Activated CD8-positive, alpha-beta T cell treated with anti-CD3 and anti-CD28 coated beads for 36 hours (primary cell): ENCODE results near the gene MCOLN3. TPM values are rescaled to one million over a fixed set of nuclear protein-coding genes. Genes with fewer than 3 reads are reported as not detected.
"Not testable (repeated sequence)": the region's sequence is repeated elsewhere in the genome, so short reads cannot be mapped to it uniquely, and the experiment has no call there.

ENCODE experiments used
- ATAC-seq: fragments of 200-7000 bp; cut with Tn5 transposase; one replicate; pipeline ENCODE4 v1.10.0; 2021; ENCODE audit warnings: mild to moderate bottlenecking, moderate library complexity
- CTCF ChIA-PET: fragments of 350-600 bp; sonication (Branson Sonifier 250); formaldehyde crosslinking; loops from one replicate; lab custom pipeline; 2021; ENCODE audit warnings: antibody characterized with exemption; lab: Charles Lee
- POLR2A ChIA-PET: fragments of 350-600 bp; sonication (Branson Sonifier 250); formaldehyde crosslinking; loops from one replicate; lab custom pipeline; 2021; ENCODE audit warnings: antibody characterized with exemption; lab: Charles Lee
- DNase-seq: peaks from one replicate; pipeline ENCODE4 v3.0.0-alpha.2; 2020
- H3K27ac Mint-ChIP-seq: one replicate; pipeline ENCODE4 v1.8.0; 2021; ENCODE audit warnings: mild to moderate bottlenecking, mixed read lengths
- H3K27me3 Mint-ChIP-seq: one replicate; pipeline ENCODE4 v1.8.0; 2021; ENCODE audit warnings: mixed read lengths
- H3K36me3 Mint-ChIP-seq: one replicate; pipeline ENCODE4 v1.8.0; 2021; ENCODE audit warnings: low read depth, mixed read lengths
- H3K4me1 Mint-ChIP-seq: one replicate; pipeline ENCODE4 v1.8.0; 2021; ENCODE audit warnings: low read depth, mixed read lengths
- H3K4me3 Mint-ChIP-seq: one replicate; pipeline ENCODE4 v1.8.0; 2021; ENCODE audit warnings: mild to moderate bottlenecking, moderate library complexity, mixed read lengths
- H3K9me3 Mint-ChIP-seq: one replicate; pipeline ENCODE4 v1.8.0; 2021; ENCODE audit warnings: mixed read lengths
- CTCF ChIP-seq: fragments of 200-600 bp; IDR thresholded peaks from one replicate; pipeline ENCODE4 v1.8.0; 2022; ENCODE audit warnings: antibody characterized with exemption, mild to moderate bottlenecking
- intact Hi-C: fragments of 100-400 bp; cut with micrococcal nuclease; formaldehyde crosslinking; loops from one replicate; pipeline ENCODE4 v1.10.0; 2022
- total RNA-seq, 2 experiments: library from RNA; stranded (reverse); gene quantifications; one replicate each; pipeline ENCODE4 v1.2.3, GENCODE V29; 2021

The MCOLN3 gene
- total RNA-seq, 2 experiments from 2014 or later: 0.25 to 0.29 TPM

DNA sequence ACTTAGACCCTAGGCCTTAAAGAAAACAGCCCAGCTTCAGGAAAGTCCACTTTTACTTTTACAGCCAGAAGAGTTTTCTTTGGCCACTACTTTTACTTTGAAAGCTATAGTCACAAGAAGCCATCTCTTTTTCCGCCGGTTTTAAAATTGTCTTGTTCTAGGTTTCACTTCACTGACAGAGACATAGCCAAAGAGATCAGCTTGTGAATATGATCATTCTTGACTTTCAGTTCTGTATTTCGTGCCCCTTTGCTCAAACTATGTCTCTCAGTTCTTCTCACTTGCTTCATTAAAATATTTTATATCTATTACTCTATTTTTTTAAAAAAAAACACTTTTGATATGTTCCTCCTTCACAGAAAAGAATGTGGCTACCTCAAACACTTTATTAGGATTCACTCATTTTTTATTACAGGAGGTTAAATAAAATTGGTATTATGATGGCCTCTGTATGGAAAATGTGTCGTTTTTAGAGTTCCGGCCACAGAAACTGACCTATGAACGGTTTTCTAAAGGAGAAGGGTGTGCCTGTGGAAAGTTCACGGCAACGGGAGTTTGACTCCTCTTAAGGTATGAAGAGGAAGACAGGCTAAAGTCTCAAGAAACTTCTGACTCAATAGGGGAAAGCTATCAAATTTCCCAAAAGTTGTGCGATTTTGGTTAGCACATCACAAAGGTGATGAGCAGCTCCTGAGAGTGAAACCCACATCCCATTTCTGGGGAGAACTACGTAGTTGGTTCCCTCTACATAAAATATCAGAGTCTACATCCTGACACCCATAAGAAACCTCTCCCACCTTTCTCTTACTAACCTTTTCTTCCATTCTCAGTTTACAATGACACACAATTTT, 52.6 kb downstream of the MCOLN3 start:
- H3K36me3 Mint-ChIP-seq: peaks cover 10% of the 10 kb centered on the region
- POLR2A ChIA-PET: interaction anchor here (1.1 to 1.6 kb wide), 6 partner anchors 11 to 281 kb away, joined by 3 to 5 read pairs (median 4); partner anchors contain the start of gene BCL10

GRCh38 chr1:84991097-84991920, 57.0 kb downstream of the MCOLN3 start:
- Mint-ChIP-seq H3K9me3 (no peaks in the 10 kb centered on the region), H3K27ac (peak overlapping the region; percentile 62), H3K4me1 (peaks cover 42% of the 10 kb centered on the region), H3K27me3 (no peaks in the 10 kb centered on the region), H3K36me3 (peaks cover 13% of the 10 kb centered on the region), H3K4me3 (peak overlapping the region; percentile 23)
- ChIA-PET CTCF (interaction anchor here (0.9 to 1.7 kb wide), 2 partner anchors 46 kb away, joined by 9 to 10 read pairs; no protein-coding TSS in a partner anchor), POLR2A (interaction anchor here (0.6 to 1.1 kb wide), 4 partner anchors 13 to 31 kb away, joined by 3 to 5 read pairs (median 3); no protein-coding TSS in a partner anchor)
- no peak for TF ChIP-seq CTCF
- no peak for DNase-seq
- intact Hi-C loops: no loop called here
- ATAC-seq: peak; percentile 43

More for the DNA sequence above, 52.6 kb downstream of the MCOLN3 start:
- TF ChIP-seq CTCF: no peak
- peak; percentile 14 for DNase-seq
- peaks cover 19% of the 10 kb centered on the region for H3K27me3 Mint-ChIP-seq
- H3K27ac Mint-ChIP-seq: peak overlapping the region; percentile 78
- H3K4me1 Mint-ChIP-seq: peaks cover 40% of the 10 kb centered on the region
- intact Hi-C loops: loop anchor here (2.0 kb wide), 1 partner anchor 51 kb away; no protein-coding TSS in a partner anchor
- peak; percentile 17 for ATAC-seq
- peak overlapping the region; percentile 77 for H3K4me3 Mint-ChIP-seq
- CTCF ChIA-PET: interaction anchor here (0.9 to 3.6 kb wide), 6 partner anchors 24 to 266 kb away, joined by 3 to 37 read pairs (median 3); no protein-coding TSS in a partner anchor
- no peaks in the 10 kb centered on the region for H3K9me3 Mint-ChIP-seq

- Mint-ChIP-seq H3K4me3 (peak overlapping the region; percentile 2), H3K4me1 (peaks cover 36% of the 10 kb centered on the region), H3K9me3 (no peaks in the 10 kb centered on the region), H3K36me3 (peaks cover 28% of the 10 kb centered on the region), H3K27ac (peak overlapping the region; percentile 65), H3K27me3 (peaks cover 5% of the 10 kb centered on the region)
- CTCF ChIA-PET: interaction anchor here (1.0 kb wide), 1 partner anchor 39 kb away, joined by 3 read pairs; no protein-coding TSS in a partner anchor
- no peak for TF ChIP-seq CTCF
- POLR2A ChIA-PET: no interaction called here
- ATAC-seq (peak; percentile 86), DNase-seq (peak; percentile 42)
- intact Hi-C loops: no loop called here
Observed at GRCh38 chr1:84988588-84988987, 59.7 kb downstream of the MCOLN3 start.

DNA sequence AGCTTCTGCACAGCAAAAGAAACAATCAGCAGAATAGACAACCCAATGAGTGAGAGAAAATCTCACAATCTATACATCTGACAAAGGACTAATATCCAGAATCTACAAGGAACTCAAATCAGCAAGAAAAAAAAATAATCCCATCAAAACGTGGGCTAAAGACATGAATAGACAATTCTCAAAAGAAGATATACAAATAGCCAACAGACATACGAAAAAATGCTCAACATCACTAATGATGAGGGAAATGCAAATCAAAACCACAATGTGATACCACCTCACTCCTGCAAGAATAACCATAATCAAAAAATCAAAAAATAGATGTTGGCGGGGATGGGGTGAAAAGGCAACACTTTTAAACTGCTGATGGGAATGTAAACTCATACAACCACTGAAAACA, 61.7 kb downstream of the MCOLN3 start:
- POLR2A ChIA-PET, intact Hi-C loops, CTCF ChIA-PET, ATAC-seq, DNase-seq, H3K4me3 Mint-ChIP-seq, H3K27me3 Mint-ChIP-seq, H3K27ac Mint-ChIP-seq, H3K9me3 Mint-ChIP-seq: not testable (repeated sequence)
- Mint-ChIP-seq H3K4me1 (peaks cover 27% of the 10 kb centered on the region), H3K36me3 (peaks cover 23% of the 10 kb centered on the region)

GRCh38 chr1:84985365-84985764, 62.9 kb downstream of the MCOLN3 start:
- no peak for DNase-seq
- TF ChIP-seq CTCF: no peak
- H3K36me3 Mint-ChIP-seq: peaks cover 29% of the 10 kb centered on the region
- intact Hi-C loops: no loop called here
- no peak for ATAC-seq
- peaks cover 5% of the 10 kb centered on the region for H3K9me3 Mint-ChIP-seq
- POLR2A ChIA-PET: interaction anchor here (0.7 kb wide), 1 partner anchor 1413 kb away, joined by 3 read pairs; no protein-coding TSS in a partner anchor
- CTCF ChIA-PET: interaction anchor here (1.2 kb wide), 1 partner anchor 41 kb away, joined by 4 read pairs; no protein-coding TSS in a partner anchor
- peaks cover 5% of the 10 kb centered on the region for H3K27me3 Mint-ChIP-seq
- H3K4me3 Mint-ChIP-seq: no peak overlapping the region
- H3K27ac Mint-ChIP-seq: no peak overlapping the region
- H3K4me1 Mint-ChIP-seq: peaks cover 23% of the 10 kb centered on the region
